KG1 (cell line): ENCODE results near the gene EPHA2.
"Not testable (repeated sequence)": the region's sequence is repeated elsewhere in the genome, so short reads cannot be mapped to it uniquely, and the experiment has no call there.

Experiments
- DNase-seq: peaks from one replicate; lab custom pipeline; 2025; lab: John Stamatoyannopoulos, UW

EPHA2 gene

DNA sequence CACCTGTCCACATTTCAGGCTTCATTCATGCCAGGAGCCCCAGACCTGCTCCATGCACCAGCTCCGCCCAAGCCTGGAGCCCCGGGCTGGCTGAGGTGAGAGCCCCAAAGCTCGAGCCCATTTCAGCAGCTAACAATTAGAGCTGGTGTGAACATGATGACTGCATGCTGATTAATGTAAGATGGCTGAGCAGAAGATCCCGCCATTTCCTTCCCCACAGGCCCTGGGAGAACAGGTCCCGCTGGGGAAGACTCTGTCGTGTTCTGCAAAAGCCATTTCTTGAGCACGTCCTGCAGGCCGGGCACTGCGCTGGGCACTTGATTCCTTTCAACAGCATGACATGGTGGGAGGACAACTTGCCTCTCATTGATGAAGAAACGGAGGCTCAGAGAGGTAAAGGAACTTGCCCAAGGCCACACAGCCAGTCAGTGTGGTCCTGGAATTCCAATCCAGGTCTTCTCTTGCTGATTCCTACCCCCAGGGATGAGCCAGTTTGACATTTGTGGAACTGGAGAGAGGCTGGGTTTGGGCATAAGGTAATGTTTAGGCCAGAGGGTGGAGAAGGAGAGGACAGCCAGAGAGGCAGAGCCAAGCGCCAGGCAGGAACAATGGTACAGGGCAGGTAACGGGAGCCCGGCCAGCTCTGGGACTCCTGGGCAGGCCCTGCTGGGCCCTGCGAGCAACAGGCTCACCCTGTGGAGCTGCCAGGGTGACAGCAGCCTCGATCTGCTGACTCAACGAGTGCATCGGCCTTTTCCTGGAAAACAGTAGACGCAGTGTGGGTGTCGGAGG is 28.1 kb upstream of the EPHA2 start:
- no peak for DNase-seq

- no peak for DNase-seq
These were observed 27.3 kb upstream of the EPHA2 start for GRCh38 chr1:16183179-16183578.

DNA sequence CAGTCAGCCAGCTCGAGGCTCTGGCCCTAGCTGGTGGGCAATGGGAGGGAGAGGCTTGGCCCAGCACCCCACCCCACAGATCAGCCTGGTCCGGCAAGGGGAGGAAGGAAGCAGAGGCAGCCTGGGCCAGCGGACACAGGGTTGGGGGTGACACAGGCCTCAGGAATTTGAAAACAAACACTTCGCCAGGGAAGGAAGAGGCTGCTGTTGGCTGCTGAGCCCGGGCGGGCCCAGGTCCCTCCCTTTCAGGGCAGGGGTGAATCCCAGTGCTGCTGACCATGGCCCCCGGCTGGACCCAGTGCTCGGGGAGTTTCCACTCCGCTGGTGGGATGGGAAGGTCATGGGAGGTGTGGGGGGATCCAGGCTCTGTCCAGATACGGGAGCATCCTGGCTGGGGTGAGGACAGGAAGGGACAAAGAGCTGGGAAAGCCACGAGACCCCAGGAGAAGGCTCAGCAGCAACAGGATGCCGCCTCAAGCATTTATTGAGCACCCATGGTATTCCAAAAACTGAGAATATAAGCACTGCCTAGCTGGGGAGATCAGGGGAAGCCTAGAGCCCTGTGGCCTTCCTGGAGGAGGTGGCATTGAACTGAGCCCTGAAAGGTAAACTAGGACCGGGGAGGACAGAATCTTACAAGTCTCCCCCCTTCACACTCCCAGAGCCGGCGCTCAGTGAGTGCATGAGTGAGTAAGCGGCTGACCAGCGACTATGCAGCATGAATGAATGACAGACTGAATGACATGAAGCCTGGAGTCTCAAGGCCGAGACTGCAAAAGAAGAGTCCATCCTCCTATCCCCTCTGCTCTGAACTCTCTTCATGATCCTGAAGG is 26.2 kb upstream of the EPHA2 start:
- DNase-seq: no peak

- DNase-seq: no peak
These were observed 24.5 kb upstream of the EPHA2 start for GRCh38 chr1:16180291-16180824.

DNA sequence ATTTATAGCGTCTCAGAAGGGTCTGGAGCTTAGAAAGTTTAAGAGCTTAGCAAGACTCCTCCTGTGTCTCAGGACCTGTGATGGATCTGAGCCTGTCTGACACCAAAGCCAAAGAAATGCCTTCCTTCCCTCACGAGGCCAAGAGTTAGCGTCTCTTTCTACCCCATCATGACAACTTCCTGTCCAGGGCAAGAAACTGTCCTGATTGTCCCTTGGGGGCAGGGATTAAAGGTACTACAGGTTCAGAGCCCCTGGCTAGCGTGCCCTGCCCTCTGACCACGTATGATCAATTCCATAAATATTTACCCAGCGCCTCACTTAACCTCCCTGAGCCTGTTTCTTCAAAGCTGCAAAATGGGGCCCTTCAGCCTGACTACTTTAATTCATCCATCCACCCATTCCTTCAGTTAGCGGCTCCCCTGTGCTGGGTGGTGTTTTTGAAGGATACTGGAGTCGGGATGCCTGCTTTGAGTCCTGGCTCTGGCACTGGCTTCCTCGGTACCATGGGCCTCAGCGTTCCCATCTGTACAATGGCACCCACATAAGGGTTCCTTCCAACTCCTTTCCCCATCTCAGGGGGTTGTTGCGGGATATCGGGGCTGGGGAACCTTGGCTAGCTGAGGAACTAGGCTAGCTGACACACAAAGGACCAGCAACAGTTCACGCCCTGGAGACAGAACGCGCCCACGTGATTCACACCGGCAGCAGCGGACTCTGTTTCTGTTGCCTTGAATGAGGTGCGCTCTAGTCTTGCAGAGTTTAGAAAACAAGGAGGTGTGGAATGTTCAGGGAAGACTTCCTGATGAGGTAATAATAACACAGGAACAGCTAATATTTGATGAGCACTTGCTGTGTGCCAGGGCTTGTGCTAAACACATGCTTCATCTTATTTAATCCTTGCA is 23.0 kb upstream of the EPHA2 start:
- DNase-seq: no peak

GRCh38 chr1:16177306-16177705 is 21.4 kb upstream of the EPHA2 start:
- no peak for DNase-seq

DNA sequence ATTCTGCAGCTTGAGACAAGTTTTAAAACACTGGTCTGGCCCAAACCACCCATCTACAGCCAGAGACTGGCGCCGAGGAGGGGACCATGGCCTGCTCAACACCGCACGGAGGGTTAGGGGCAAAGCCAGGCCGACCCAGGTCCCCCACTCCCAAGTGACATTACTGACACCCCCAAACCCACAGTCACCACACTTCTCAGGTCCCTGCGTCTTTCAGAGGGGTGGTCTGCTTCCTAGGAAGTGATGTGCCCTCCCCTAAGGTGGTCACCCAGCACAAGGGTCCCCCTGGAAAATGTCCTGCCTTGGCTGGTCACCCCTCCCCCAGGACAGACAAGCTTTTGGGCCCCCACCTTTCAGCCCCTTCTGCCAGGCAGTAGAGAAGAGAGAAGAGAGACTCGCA is 20.8 kb upstream of the EPHA2 start:
- no peak for DNase-seq

DNA sequence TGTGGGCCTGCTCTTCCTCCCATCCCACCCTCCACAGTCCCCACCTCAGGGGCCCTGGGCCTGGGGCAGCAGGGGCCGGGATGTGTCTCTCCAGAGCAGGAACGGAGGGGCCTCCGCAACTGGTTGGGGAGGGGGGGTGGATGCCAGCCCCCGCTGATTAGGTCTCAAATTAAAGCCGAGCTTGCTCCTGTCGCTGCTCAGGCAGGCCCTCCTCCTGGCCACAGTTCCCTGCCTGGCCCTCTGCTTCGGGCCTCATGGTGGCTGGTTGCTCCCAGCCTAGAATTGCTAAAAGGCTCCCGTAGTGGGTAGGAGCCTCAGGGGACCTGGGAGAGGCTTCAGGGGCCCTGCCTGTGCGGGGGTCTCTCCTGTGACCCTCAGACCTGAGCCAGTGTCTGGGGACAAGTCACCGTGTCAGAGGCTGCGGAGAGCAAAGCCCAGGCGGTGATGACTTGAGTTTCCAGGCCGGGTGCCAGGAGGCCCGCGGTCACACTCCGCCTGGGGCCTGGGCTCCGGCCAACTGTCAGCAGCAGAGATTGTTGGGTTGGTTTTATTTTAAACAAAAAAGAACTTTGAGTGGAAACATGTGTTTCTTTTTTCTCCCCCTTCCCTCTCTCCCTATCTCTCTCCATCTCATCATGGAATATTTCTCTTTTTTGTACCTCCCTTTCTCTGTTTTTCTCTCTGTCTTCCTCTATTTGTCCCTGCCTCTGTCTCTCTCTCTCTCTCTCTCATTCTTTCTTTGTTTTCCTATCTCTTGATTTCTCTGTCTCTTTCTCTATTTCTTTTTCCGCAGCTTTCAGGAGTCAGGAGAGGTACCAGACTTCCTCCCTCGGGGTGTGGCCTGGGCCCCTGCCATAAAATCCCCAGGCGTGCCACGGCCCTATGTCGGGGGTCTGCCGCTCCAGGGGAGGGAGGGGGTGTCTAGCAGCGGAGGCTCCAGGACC is 20.0 kb upstream of the EPHA2 start:
- DNase-seq: no peak

- no peak for DNase-seq
These were observed 19.2 kb upstream of the EPHA2 start for GRCh38 chr1:16174886-16175598.

- no peak for DNase-seq
These were observed 18.5 kb upstream of the EPHA2 start for GRCh38 chr1:16174261-16174868.

GRCh38 chr1:16173447-16174260 is 17.8 kb upstream of the EPHA2 start:
- no peak for DNase-seq

GRCh38 chr1:16172964-16173446 is 17.1 kb upstream of the EPHA2 start:
- DNase-seq: no peak

GRCh38 chr1:16172218-16172830 is 16.5 kb upstream of the EPHA2 start:
- DNase-seq: no peak

DNA sequence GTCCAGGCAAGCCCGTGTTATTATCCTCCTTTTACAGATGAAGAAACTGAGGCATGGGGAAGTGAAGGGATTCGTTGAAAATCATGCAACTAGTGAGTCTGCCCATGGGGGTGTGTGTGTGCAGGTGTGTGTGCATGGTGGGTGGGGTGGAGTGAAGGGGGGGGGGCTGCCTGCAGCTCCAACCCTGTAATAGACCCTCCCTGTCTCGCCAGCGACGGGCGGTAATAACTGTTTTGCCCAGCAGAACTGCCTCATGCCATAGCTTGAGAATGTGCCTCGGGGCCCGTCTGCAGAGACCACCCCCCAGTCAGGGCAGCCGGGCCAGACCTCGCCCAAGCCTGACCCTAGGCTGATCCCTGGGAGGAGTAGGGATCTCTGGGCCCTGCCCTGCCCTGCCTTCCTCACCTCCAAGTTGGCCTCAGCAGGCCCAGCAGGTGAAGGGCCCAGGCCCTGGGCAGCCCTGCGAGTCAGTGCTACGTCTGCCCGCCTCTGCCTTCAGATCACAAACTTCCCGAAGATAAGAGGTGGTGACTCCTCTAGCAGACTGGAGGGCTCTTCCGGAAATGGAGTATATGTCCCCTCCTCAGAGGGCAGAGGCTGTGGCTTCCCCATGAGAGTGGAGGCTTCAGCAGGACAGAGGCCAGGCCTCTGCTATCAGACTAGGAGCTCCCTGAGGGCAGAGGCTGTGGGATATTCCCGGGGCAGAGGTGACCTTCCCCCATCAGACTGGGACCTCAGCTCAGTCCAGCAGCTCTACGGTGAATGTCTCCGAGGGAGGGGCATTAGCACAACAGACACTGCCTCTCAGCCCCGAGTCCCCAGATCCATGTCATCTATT is 15.7 kb upstream of the EPHA2 start:
- no peak for DNase-seq

- no peak for DNase-seq
These were observed 14.4 kb upstream of the EPHA2 start for GRCh38 chr1:16170283-16170673.

GRCh38 chr1:16168622-16169360 is 12.9 kb upstream of the EPHA2 start:
- no peak for DNase-seq

DNA sequence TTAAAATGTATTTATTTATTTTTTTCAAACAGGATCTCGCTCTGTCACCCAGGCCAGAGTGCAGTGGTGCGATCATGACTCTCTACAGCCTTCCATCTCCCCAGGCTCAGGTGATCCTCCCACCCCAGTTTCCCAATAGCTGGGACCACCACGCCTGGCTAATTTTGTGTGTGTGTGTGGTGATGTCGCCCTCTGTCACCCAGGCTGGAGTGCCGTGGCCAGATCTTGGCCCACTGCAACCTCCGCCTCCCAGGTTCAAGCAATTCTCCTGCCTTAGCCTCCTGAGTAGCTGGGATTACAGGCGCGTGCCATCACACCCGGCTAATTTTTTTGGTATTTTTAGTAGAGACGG is 12.3 kb upstream of the EPHA2 start:
- not testable (repeated sequence) for DNase-seq
